Measurements from ENCODE around the gene DNAH2. TPM values are rescaled to one million over a fixed set of nuclear protein-coding genes. Genes with fewer than 3 reads are reported as not detected.

The DNAH2 gene
- total RNA-seq, 1 donor from 2014 or later = 0.29 TPM

DNA sequence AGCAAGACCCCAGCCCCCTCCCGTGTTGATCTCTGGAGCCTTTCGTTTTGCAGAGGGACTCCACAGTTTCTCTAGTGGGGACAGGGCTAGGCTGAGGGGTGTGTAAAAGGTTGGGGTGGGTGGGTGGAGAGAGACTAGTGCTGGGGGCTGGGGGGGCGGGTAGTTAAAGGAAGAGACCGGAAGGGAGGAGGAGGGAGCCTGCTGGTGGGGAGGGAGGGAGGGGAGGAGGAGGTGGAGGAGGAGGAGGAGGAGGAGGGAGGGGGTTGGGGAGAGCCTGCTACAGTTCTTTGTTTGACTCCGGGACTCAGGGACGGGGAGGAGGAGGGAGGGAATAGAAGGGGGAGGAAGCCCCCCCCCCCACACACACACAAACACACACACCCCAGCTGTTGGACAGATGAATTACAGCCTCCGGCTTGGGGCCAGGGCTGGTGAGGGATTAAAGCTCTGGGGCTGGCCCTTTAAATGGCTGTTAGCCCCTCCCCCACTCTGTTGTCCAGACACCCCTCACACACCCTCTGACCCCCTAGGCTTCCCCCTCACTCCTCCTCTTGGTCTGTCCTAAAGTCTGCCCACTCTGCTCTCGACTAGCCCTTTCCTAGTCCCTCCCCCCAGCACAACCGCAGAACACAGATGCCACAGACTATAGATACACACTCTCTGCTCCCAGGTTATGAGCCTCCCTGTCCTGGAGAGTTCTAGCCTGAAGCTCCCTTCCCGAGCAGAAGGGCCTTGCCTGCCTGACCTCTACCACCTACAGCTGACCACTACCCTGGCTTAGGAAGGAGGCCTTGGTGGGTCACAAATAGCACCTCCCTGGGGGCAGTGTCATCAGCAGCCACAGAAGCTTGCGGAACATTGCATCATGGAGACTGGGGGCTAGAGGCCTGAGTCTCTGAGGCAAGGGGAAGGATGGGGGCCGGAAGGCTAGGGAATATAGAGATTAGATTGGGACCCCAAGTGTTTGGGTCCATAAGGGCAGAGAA lies 120.8 kb downstream of the DNAH2 start:
- Mint-ChIP-seq H3K9me3 (ENCODE audit: low read depth) (no peaks in the 10 kb centered on the region), H3K27ac (peak overlapping the region; percentile 96), H3K27me3 (peaks cover under 1% of the 10 kb centered on the region), H3K36me3 (ENCODE audit: insufficient read depth) (peaks cover 9% of the 10 kb centered on the region), H3K4me3 (ENCODE audit: low read depth) (peak overlapping the region; percentile 85), H3K4me1 (ENCODE audit: low read depth) (peaks cover 57% of the 10 kb centered on the region)
- TF ChIP-seq, protein P1, sequence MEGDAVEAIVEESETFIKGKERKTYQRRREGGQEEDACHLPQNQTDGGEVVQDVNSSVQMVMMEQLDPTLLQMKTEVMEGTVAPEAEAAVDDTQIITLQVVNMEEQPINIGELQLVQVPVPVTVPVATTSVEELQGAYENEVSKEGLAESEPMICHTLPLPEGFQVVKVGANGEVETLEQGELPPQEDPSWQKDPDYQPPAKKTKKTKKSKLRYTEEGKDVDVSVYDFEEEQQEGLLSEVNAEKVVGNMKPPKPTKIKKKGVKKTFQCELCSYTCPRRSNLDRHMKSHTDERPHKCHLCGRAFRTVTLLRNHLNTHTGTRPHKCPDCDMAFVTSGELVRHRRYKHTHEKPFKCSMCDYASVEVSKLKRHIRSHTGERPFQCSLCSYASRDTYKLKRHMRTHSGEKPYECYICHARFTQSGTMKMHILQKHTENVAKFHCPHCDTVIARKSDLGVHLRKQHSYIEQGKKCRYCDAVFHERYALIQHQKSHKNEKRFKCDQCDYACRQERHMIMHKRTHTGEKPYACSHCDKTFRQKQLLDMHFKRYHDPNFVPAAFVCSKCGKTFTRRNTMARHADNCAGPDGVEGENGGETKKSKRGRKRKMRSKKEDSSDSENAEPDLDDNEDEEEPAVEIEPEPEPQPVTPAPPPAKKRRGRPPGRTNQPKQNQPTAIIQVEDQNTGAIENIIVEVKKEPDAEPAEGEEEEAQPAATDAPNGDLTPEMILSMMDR (IDR thresholded peaks at IDR 0.05; ENCODE audit: unreplicated experiment) = no peak
- DNase-seq (ENCODE audit: low spot score, unreplicated experiment) = no peak

DNA sequence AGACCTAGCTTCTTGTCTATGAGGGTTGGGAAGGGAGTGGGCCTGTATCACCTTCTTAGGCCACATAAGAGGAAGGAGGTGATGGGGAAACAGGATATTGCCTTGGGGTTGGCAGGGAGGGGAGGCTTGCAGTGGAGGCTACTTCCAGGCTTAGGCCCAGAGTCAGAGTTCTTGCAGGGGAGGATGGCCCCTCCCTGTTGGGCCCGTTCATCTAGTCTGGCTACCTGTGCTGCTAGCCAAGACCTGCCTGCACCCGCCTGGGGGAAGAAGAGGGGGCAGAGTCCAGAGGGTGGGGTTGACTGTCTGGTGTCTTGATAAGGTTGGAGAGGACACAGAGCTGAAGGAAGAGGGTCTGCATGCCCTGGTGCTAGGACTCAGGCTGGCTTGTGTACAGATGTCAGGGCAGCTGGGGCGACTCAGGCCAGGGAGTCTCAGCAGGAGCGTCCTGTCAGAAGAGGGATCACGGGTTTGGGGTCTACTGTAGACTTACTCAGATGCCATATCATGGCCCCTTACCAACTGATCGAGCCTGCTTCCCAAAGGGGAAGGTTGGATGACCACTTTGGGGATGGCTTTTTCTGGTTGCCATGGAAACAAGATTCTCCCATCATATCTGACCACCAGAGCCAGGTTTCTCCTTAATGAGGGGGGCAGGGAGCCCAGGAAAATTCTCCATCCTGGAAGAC lies 121.8 kb downstream of the DNAH2 start:
- TF ChIP-seq, protein P1 (IDR thresholded peaks at IDR 0.05; ENCODE audit: unreplicated experiment) = no peak
- Mint-ChIP-seq H3K36me3 (ENCODE audit: insufficient read depth) (peaks cover 9% of the 10 kb centered on the region), H3K4me3 (ENCODE audit: low read depth) (peak overlapping the region; percentile 72), H3K4me1 (ENCODE audit: low read depth) (peaks cover 56% of the 10 kb centered on the region), H3K27me3 (no peaks in the 10 kb centered on the region), H3K27ac (peak overlapping the region; percentile 44), H3K9me3 (ENCODE audit: low read depth) (no peaks in the 10 kb centered on the region)
- no peak for DNase-seq (ENCODE audit: low spot score, unreplicated experiment)

DNA sequence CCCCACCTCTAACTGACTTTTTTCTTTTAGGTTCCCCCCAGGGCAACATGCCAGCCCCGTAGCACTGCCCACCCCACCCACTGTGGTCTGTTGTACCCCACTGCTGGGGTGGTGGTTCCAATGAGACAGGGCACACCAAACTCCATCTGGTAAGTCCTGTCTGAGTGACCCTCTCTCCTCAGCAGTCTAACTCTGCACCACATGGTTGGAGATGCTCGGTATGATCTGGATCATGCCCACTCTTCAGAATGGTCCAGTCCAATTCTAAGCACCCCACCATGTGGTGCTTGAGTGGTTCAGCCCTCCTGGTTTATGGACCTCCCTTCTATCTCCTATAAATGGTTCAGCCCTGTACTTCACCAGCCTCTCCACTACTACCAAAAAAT lies 122.3 kb downstream of the DNAH2 start:
- Mint-ChIP-seq H3K27me3 (no peaks in the 10 kb centered on the region), H3K4me1 (ENCODE audit: low read depth) (peaks cover 55% of the 10 kb centered on the region), H3K27ac (no peak overlapping the region), H3K36me3 (ENCODE audit: insufficient read depth) (peaks cover 9% of the 10 kb centered on the region), H3K9me3 (ENCODE audit: low read depth) (no peaks in the 10 kb centered on the region), H3K4me3 (ENCODE audit: low read depth) (peak overlapping the region; percentile 82)
- TF ChIP-seq, protein P1 (IDR thresholded peaks at IDR 0.05; ENCODE audit: unreplicated experiment) = no peak
- no peak for DNase-seq (ENCODE audit: low spot score, unreplicated experiment)

DNA sequence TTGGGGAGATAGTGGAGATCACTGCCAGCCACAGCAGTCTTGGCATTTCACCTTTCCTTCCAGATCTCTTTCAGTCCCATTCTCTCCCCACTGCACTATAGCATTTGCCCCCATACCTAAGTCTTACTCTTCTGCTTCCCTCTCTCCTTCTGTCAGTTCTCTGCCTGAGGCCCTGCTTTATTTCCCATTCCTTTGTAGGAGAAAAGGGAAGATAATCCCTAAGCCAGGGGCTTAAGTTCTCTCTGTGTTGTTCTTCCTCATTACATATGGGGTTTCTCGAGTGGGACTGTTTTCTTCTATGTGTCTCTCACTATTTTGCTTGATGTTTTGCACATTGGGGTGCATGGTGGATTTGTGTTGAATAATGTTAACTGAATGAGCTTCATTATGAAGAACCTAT lies 122.9 kb downstream of the DNAH2 start:
- Mint-ChIP-seq H3K9me3 (ENCODE audit: low read depth) (no peaks in the 10 kb centered on the region), H3K36me3 (ENCODE audit: insufficient read depth) (peaks cover 9% of the 10 kb centered on the region), H3K4me1 (ENCODE audit: low read depth) (peaks cover 56% of the 10 kb centered on the region), H3K27me3 (no peaks in the 10 kb centered on the region), H3K4me3 (ENCODE audit: low read depth) (peak overlapping the region; percentile 82), H3K27ac (peak overlapping the region; percentile 96)
- TF ChIP-seq, protein P1 (IDR thresholded peaks at IDR 0.05; ENCODE audit: unreplicated experiment) = no peak
- no peak for DNase-seq (ENCODE audit: low spot score, unreplicated experiment)

DNA sequence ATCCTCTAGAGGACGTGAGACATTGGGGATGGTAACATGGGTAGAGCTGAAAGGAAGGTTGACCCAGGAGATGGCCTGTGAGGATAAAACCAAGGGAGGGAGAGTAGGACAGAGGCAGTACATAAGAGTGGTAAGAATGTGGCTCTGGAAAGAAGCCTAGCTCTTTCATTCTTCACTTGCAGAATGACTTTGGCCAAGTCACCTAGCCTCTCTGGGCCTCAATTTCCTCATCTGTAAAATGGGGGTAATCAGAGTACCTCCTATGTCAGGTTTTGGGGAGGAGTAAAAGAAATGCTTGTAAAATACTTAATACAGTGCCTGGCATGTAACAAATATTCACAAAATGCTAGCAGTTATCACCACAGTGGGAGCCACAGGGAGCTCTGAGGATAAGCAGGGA lies 123.3 kb downstream of the DNAH2 start:
- H3K27me3 Mint-ChIP-seq = no peaks in the 10 kb centered on the region
- peaks cover 9% of the 10 kb centered on the region for H3K36me3 Mint-ChIP-seq (ENCODE audit: insufficient read depth)

More for the DNA sequence above, 123.3 kb downstream of the DNAH2 start:
- H3K4me3 Mint-ChIP-seq (ENCODE audit: low read depth) = peak overlapping the region; percentile 82
- no peaks in the 10 kb centered on the region for H3K9me3 Mint-ChIP-seq (ENCODE audit: low read depth)
- H3K4me1 Mint-ChIP-seq (ENCODE audit: low read depth) = peaks cover 58% of the 10 kb centered on the region
- TF ChIP-seq, protein P1 (IDR thresholded peaks at IDR 0.05; ENCODE audit: unreplicated experiment) = no peak
- no peak for DNase-seq (ENCODE audit: low spot score, unreplicated experiment)
- peak overlapping the region; percentile 96 for H3K27ac Mint-ChIP-seq

Data from progenitor cell of endocrine pancreas (in vitro differentiated cells).